ENCODE results near the gene CLDN7.

The CLDN7 gene

DNA sequence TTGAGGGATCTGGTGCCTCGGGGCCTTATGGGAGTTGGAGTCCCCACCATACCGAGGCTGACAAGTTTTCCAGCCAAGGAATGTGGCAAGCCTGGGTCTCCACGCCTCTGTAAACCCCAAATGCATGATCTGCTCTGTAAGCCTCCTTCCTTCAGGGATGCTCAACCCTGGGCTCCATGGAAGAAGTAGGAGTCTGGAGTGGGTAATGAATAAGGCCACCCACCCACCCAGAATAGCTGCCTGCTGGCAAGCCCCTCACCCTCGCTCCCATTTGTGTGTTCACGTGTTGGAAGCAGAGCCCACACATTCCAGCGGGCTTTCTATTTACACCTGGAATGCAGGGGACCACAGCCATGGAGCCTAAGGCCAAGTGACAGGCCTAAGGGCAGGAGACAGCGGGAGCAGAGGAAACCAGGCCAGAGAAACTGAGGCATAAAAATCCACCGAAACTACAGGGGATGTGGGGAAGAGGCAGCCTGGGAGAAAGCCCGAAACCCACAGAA is 47.1 kb downstream of the CLDN7 start:
- TF ChIP-seq POLR2AphosphoS5 (IDR thresholded peaks at IDR 0.05; ENCODE audit: borderline replicate concordance, low read depth, low read length) = no peak
- TF ChIP-seq EZH2 (IDR thresholded peaks at IDR 0.05) = no peak
- TF ChIP-seq FOXP2 (optimal IDR thresholded peaks at IDR 0.05; ENCODE audit: control extremely low read depth, extremely low read length, insufficient read depth) = no peak
- Histone ChIP-seq H3K9ac (ENCODE audit: insufficient read length) (no peak overlapping the region), H3K4me3 (peak overlapping the region; percentile 89), H3K9me3 (ENCODE audit: low read depth, low read length) (no peaks in the 10 kb centered on the region), H3K36me3 (ENCODE audit: insufficient read depth, low read length) (no peaks in the 10 kb centered on the region), H3K27ac (peak overlapping the region; percentile 79)
- DNase-seq (ENCODE audit: low read depth, low spot score) = no peak

DNA sequence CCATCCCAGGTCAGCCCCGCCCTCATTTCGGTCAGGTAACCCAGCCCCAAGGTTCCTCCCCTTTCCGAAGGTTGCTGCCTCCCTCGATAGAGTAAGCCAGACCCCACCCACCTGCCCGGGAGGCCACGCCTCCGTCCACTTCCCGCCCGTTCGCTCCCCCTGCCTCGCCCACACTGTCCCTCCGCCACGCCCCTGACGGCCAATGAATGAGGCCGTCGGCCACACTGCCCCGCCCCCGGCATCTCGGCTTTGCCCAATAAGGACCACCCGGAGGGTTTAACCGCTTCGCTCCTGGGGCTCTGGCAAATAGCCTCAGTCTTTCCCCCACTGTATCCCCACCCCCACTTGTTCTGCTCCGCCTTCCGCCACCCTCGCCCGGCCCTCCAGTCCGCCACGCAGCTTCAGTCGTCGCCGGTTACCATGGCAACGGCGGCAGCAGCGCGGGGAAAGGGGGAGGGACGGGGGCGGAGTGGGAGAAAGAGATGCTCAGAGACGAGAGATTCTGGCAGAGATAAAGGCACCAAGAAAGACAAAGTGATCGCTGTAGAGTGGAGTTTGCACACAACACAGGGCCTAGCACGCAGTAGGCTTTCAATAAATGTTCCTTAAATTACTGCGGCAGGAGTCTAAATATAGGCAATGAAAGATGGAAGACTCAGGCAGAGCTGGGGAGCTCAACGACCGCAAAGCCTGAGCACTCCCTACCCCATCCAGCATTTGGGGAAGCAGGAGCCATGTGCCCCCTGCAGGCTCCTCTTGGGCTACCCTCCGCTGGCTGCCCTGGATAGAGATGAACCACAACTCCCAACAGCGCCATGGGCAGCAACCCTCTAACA is 47.8 kb downstream of the CLDN7 start:
- Histone ChIP-seq H3K36me3 (ENCODE audit: insufficient read depth, low read length) (no peaks in the 10 kb centered on the region), H3K9ac (ENCODE audit: insufficient read length) (no peak overlapping the region), H3K4me3 (peak overlapping the region; percentile 89), H3K9me3 (ENCODE audit: low read depth, low read length) (no peaks in the 10 kb centered on the region), H3K27ac (peak overlapping the region; percentile 77; the same call in 1 of the 2 replicates)
- peak; percentile 70 for DNase-seq (ENCODE audit: low read depth, low spot score)
- TF ChIP-seq POLR2AphosphoS5 (IDR thresholded peaks at IDR 0.05; ENCODE audit: borderline replicate concordance, low read depth, low read length) (no peak), EZH2 (IDR thresholded peaks at IDR 0.05) (no peak), FOXP2 (optimal IDR thresholded peaks at IDR 0.05; ENCODE audit: control extremely low read depth, extremely low read length, insufficient read depth) (peak; percentile 37)

DNA sequence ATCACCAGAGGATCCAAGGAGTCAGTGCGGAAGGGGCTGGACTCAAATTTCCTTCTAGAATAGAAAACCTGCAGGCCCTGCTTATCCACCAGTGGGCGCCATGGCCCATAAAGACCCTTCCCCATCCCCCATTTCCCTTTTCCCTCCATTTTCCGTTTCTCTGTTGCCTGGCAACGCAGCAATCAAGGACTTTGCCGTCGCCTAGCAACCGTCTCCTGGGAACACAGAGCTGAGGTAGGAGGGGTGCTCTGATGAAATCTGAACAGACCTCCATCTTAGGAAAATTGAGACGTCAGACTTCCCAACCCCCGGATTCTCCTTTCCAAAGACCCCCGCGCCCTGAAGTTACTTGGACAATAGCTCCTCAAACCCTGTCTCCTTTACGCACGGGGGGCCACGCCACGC is 48.4 kb downstream of the CLDN7 start:
- TF ChIP-seq EZH2 (IDR thresholded peaks at IDR 0.05) = no peak
- TF ChIP-seq POLR2AphosphoS5 (IDR thresholded peaks at IDR 0.05; ENCODE audit: borderline replicate concordance, low read depth, low read length) = no peak
- TF ChIP-seq FOXP2 (optimal IDR thresholded peaks at IDR 0.05; ENCODE audit: control extremely low read depth, extremely low read length, insufficient read depth) = no peak
- Histone ChIP-seq H3K9ac (ENCODE audit: insufficient read length) (no peak overlapping the region), H3K4me3 (peak overlapping the region; percentile 89), H3K27ac (peak overlapping the region; percentile 77), H3K36me3 (ENCODE audit: insufficient read depth, low read length) (no peaks in the 10 kb centered on the region), H3K9me3 (ENCODE audit: low read depth, low read length) (no peaks in the 10 kb centered on the region)
- DNase-seq (ENCODE audit: low read depth, low spot score) = peak; percentile 56

DNA sequence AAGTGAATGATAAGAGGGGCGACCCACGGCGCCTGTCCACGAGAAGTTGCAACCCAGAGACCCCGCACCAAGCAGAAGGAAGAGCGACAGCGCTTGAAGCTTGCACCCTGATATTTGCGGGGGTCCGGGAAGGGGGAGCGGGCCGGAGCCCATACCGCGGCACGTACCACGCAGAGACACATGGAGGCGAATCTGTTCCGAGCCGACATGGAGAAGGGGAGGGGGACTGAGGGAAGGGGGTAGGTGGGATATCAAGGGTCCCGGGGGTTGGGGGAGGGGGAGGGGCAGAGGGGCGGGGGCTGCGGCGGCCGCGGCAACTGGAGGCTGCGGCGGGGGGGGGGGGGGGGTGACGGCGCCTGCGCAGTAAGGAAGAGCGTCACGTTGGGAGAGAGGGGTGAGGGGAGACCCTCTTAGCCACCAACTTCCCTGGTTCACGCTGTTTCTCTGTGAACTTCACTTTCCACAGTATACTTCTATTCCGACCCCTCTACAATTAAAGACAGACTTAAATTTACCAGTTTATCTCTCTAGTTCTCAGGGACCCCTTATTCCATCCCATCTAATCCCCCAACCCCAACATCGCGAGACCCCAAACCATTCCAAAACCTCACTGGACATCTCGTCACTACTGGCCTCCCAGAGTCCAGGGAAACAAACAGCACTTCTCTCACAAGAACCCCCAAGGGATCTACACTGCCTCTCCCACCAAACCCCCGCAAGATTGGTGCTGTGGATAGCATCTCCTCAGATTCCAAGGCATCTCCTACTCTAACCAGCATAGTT is 50.6 kb downstream of the CLDN7 start:
- H3K27ac ChIP-seq = no peak overlapping the region
- H3K9me3 ChIP-seq (ENCODE audit: low read depth, low read length) = no peaks in the 10 kb centered on the region
- H3K36me3 ChIP-seq (ENCODE audit: insufficient read depth, low read length) = no peaks in the 10 kb centered on the region
- no peak for DNase-seq (ENCODE audit: low read depth, low spot score)
- no peak overlapping the region for H3K9ac ChIP-seq (ENCODE audit: insufficient read length)
- no peak overlapping the region for H3K4me3 ChIP-seq
- no peak for TF ChIP-seq FOXP2 (optimal IDR thresholded peaks at IDR 0.05; ENCODE audit: control extremely low read depth, extremely low read length, insufficient read depth)
- no peak for TF ChIP-seq EZH2 (IDR thresholded peaks at IDR 0.05)
- TF ChIP-seq POLR2AphosphoS5 (IDR thresholded peaks at IDR 0.05; ENCODE audit: borderline replicate concordance, low read depth, low read length) = no peak
